Esophagus squamous epithelium (tissue), 5 donors: ENCODE data around the gene RALY. TPM values are rescaled to one million over a fixed set of nuclear protein-coding genes. Genes with fewer than 3 reads are reported as not detected.

ENCODE experiments used
- DNase-seq: peaks from one replicate; lab custom pipeline; 2025; lab: John Stamatoyannopoulos, UW
- H3K27ac ChIP-seq, 4 donors: fragments of 200-600 bp; sonication (generic); one replicate each; pipeline ENCODE4 v1.5.1; 2016 to 2019; ENCODE audit warnings: mild to moderate bottlenecking in 1 of 4
- H3K27me3 ChIP-seq, 4 donors: fragments of 200-600 bp; sonication (generic); 1 replicate in 3 of 4; 2 replicates in 1 of 4; pipeline versions ENCODE4 v1.5.1 to v1.6.0; 2017 to 2021; ENCODE audit warnings: antibody characterized with exemption in 1 of 4
- H3K36me3 ChIP-seq, 3 donors: fragments of 200-600 bp; sonication (generic); one replicate each; pipeline ENCODE4 v1.5.1; 2016 to 2019
- H3K4me1 ChIP-seq, 3 donors: fragments of 200-600 bp; sonication (generic); one replicate each; pipeline ENCODE4 v1.5.1; 2017 to 2019
- H3K4me3 ChIP-seq, 4 donors: fragments of 200-600 bp; sonication (generic); 1 replicate in 3 of 4; 2 replicates in 1 of 4; pipeline ENCODE4 v1.5.1; 2016 to 2019; ENCODE audit warnings: mild to moderate bottlenecking in 2 of 4, moderate library complexity in 1 of 4
- H3K9me3 ChIP-seq, 3 donors: fragments of 200-600 bp; sonication (generic); one replicate each; pipeline ENCODE4 v1.5.1; 2016 to 2019
- POLR2A ChIP-seq, 4 donors: fragments of 450-650 bp; IDR thresholded peaks; one replicate each; pipeline ENCODE4 v1.6.1; 2017; ENCODE audit warnings: antibody characterized with exemption in 4 of 4, mild to moderate bottlenecking in 4 of 4, moderate library complexity in 3 of 4
- WGBS, 2 donors: methylation state at CpG; one replicate each; pipeline ENCODE4 v1.1.5; 2018; 5-methylcytosine and 5-hydroxymethylcytosine counted together
- intact Hi-C: fragments of 100-400 bp; cut with DNase I; formaldehyde crosslinking; loops from one replicate; pipeline ENCODE4 v1.15.0; 2022
- total RNA-seq, 4 donors: library from RNA; depleted of rRNA; stranded (reverse); fragments of >200 nt; gene quantifications; one replicate each; pipeline ENCODE4 v1.1.0, GENCODE V29; 2016
- TF ChIP-seq, protein P1 (sequence below), 6 experiments: fragments of 450-650 bp in 4 of 6; fragments of 200-600 bp in 2 of 6; sonication (generic) in 2 of 6; IDR thresholded peaks; one replicate each; pipeline ENCODE4 v1.5.1; 2016 to 2019; ENCODE audit warnings: antibody characterized with exemption in 6 of 6, mild to moderate bottlenecking in 4 of 6, moderate library complexity in 4 of 6
- donor health status: DM: yes; HTN: yes; CAD: no.

RALY gene
- total RNA-seq, 4 donors from 2014 or later, result 70.3 to 100 (median 88.2) TPM

DNA sequence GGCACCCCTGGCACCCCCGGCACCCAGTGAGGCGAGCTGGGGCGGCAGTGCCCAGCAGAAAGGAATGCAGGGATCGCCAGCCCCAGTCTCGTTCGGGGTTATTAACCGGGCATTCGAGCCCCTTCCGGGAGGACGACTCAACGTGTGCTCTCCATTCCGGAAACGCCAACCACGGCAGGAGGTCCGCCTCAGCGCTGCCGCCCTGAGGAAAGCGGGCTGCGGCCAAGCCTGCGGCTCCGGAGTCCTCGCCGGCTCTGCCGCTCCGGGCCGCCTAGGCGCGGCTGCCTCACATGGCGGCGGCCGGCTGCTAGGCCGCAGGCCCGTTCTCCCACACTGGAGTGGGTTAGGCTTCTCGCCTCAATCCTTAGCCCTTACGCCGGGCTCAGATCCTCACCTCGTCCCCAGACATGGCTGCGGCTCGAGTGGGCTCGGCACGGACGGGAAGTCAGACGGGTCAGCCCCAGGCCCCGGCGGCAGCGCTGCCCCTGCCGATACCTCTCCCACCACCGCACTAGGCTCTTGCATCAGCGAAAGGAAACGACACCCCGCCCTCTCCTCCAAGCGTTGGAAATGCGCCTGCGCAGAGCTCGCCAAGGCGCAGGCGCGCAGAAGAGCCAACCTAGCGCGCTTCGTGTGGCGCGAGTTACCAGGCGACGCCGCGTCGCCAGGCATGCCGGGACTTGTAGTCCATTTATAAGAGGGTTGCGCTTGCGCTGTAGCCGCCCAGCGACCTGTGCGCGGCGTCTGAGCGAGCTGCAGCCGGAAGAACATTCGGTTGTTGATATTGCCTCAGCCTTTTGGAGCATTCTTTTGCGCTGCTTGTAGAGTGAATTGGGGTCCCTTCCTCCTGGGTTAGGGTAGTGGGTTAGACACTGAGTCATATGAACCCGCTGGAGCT lies 118.2 kb downstream of the RALY start, which contains the start of gene EIF2S2:
Gene EIF2S2 (minus strand): TSS at position 542 of the 898 bp plus-strand sequence. CDS start 133 bp downstream, at position 409.
- TF ChIP-seq POLR2A (IDR thresholded peaks at IDR 0.05), result peak in 3 of 4 donors; percentile 95 to 99 (median 97)
- TF ChIP-seq, protein P1, sequence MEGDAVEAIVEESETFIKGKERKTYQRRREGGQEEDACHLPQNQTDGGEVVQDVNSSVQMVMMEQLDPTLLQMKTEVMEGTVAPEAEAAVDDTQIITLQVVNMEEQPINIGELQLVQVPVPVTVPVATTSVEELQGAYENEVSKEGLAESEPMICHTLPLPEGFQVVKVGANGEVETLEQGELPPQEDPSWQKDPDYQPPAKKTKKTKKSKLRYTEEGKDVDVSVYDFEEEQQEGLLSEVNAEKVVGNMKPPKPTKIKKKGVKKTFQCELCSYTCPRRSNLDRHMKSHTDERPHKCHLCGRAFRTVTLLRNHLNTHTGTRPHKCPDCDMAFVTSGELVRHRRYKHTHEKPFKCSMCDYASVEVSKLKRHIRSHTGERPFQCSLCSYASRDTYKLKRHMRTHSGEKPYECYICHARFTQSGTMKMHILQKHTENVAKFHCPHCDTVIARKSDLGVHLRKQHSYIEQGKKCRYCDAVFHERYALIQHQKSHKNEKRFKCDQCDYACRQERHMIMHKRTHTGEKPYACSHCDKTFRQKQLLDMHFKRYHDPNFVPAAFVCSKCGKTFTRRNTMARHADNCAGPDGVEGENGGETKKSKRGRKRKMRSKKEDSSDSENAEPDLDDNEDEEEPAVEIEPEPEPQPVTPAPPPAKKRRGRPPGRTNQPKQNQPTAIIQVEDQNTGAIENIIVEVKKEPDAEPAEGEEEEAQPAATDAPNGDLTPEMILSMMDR (IDR thresholded peaks at IDR 0.05), result peak in 3 of 6 experiments; percentile 16 to 37 (median 20)
- WGBS, 2 donors, result 0 to 2% methylated on average over 4 to 23 of the region's 81 CpGs
- H3K4me1 ChIP-seq, result peaks cover 8 to 51% (median 15%) of the 10 kb centered on the region in 3 donors
- H3K27ac ChIP-seq, result peak within 1 kb of the TSS; percentile 96 to 99 (median 98)
- peaks cover 0 to 20% (median 0%) of the 10 kb centered on the region in 3 donors for H3K36me3 ChIP-seq
- peak within 1 kb of the TSS; percentile 80 to 98 (median 94) for H3K4me3 ChIP-seq
- intact Hi-C loops, result no loop called here
- peak; percentile 84 for DNase-seq
- no peaks in the 10 kb centered on the region for H3K9me3 ChIP-seq
- H3K27me3 ChIP-seq, result no peaks in the 10 kb centered on the region

DNA sequence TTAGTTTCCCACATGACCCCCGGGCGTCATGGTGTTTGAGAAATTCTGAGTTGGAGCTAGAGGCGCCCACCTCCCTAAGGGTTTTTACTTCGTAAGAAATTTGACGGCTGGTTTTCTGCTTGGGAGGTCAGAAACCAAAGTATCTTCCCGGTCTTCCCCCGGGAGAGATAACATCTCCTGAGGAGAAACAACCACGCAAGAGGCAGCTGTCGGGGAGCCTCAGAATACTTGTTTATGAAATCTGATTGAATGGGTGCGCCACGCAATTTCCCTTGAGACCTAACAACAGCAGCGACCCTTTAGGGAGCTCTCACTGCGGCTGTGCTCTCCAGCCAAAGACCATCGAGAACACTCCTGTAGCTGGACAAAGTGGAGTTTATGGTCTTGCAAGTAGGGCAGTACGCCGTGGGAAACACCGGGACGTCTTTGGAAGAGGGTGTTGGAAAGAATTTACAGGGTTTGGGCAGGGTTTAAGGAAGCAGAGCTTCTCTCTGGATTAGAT lies 118.9 kb downstream of the RALY start:
- DNase-seq, result no peak
- TF ChIP-seq, protein P1 (IDR thresholded peaks at IDR 0.05), result no peak
- TF ChIP-seq POLR2A (IDR thresholded peaks at IDR 0.05), result no peak
- H3K4me1 ChIP-seq, result peaks cover 8 to 44% (median 15%) of the 10 kb centered on the region in 3 donors
- WGBS, 2 donors, result 1 to 3% methylated on average over 10 to 18 of the region's 18 CpGs
- H3K9me3 ChIP-seq, result no peaks in the 10 kb centered on the region
- H3K27me3 ChIP-seq, result no peaks in the 10 kb centered on the region
- peak overlapping the region; percentile 80 to 98 (median 94) for H3K4me3 ChIP-seq
- H3K27ac ChIP-seq, result peak overlapping the region; percentile 96 to 99 (median 98)
- intact Hi-C loops, result no loop called here
- peaks cover 0 to 16% (median 0%) of the 10 kb centered on the region in 3 donors for H3K36me3 ChIP-seq

DNA sequence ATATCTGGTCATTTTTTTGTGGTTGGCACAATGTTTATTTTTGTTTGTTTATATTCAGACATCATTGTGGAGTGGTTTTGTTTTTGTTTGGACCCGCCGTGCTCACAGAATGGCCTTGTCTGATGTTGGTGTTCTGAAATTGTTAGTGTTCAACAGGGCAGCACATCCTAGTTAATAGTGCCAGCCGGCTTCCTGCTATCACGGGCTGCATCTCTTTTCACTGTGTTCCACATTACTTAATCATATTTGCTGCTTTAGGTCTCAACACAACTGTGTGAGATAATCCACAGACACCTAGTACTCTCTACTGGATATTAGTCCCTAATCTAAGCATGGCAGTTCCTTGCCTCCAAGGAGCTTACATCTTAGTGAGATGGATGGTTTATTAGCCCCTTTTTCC lies 121.1 kb downstream of the RALY start:
- no peak overlapping the region for H3K27ac ChIP-seq
- peaks cover 7 to 23% (median 8%) of the 10 kb centered on the region in 3 donors for H3K4me1 ChIP-seq
- 78 to 82% methylated on average over 4 of the region's 4 CpGs for WGBS, 2 donors
- no peak overlapping the region for H3K4me3 ChIP-seq
- no peak for DNase-seq
- H3K27me3 ChIP-seq, result no peaks in the 10 kb centered on the region
- intact Hi-C loops, result no loop called here
- H3K36me3 ChIP-seq, result peaks cover 0 to under 1% (median 0%) of the 10 kb centered on the region in 3 donors
- TF ChIP-seq POLR2A (IDR thresholded peaks at IDR 0.05), result no peak
- TF ChIP-seq, protein P1 (IDR thresholded peaks at IDR 0.05), result no peak
- H3K9me3 ChIP-seq, result no peaks in the 10 kb centered on the region

DNA sequence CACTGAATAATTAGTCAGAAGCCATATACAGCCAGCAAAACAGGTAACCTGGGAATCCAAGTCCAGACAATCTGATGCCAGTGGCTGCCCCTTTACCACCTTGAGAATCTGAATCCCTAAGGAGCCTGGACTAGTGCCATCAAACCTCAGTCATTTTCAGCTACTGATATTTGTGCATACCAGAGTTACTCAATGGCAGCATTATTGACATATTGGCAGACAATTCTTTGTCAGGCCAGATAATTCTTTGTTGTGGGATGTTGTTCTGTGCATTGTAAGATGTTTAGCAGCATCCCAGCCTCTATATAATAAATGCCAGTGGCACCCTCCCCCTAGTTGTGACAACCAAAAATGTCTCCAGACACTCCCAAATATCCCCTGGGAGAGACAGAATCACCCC lies 121.5 kb downstream of the RALY start:
- no peaks in the 10 kb centered on the region for H3K27me3 ChIP-seq
- TF ChIP-seq, protein P1 (IDR thresholded peaks at IDR 0.05), result no peak
- no peak for TF ChIP-seq POLR2A (IDR thresholded peaks at IDR 0.05)
- no peaks in the 10 kb centered on the region for H3K9me3 ChIP-seq
- no peak overlapping the region for H3K27ac ChIP-seq
- intact Hi-C loops, result no loop called here
- DNase-seq, result no peak
- peaks cover 4 to 19% (median 6%) of the 10 kb centered on the region in 3 donors for H3K4me1 ChIP-seq
- no peak overlapping the region for H3K4me3 ChIP-seq
- H3K36me3 ChIP-seq, result no peaks in the 10 kb centered on the region

DNA sequence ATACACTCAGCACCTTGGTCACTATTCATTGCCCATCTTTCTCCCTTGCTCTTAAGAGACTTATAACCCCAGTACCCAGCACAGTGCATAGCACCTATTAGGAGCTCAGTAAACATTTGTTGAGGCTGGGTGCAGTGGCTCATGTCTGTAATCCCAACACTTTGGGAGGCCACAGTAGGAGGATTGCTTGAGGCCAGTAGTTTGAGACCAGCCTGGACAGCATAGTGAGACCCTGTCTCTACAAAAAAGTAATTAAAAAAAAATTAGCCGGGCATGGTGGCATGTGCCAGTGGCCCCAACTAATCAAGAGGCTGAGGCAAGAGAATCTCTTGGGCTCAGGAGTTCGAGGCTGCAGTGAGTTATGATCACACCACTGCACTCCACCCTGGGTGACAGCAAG lies 126.5 kb downstream of the RALY start:
- Histone ChIP-seq H3K27ac (no peak overlapping the region), H3K36me3 (no peaks in the 10 kb centered on the region), H3K9me3 (no peaks in the 10 kb centered on the region), H3K4me1 (no peaks in the 10 kb centered on the region), H3K4me3 (no peak overlapping the region), H3K27me3 (no peaks in the 10 kb centered on the region)
- intact Hi-C loops, result no loop called here
- DNase-seq, result no peak
- TF ChIP-seq POLR2A (IDR thresholded peaks at IDR 0.05), result no peak
- TF ChIP-seq, protein P1 (IDR thresholded peaks at IDR 0.05), result no peak
- 91 to 95% methylated on average over 2 of the region's 2 CpGs for WGBS, 2 donors
